HEK293 (cell line): ENCODE data around the gene TSPAN10.
A peak's percentile ranks its signal among the peaks of the same experiment; 100 is the strongest.

Experiments
- EGR2 ChIP-seq: fragments of 450-650 bp; formaldehyde crosslinking; IDR thresholded peaks from 2 replicates; pipeline ENCODE4 v1.5.1; 2016; ENCODE audit warnings: low read depth, missing biosample characterization, missing genetic modification characterization
- GLIS1 ChIP-seq: fragments of 450-650 bp; formaldehyde crosslinking; IDR thresholded peaks from 2 replicates; pipeline ENCODE4 v1.5.1; 2016; ENCODE audit warnings: missing biosample characterization, missing genetic modification characterization
- MZF1 ChIP-seq: fragments of 450-650 bp; formaldehyde crosslinking; IDR thresholded peaks from 2 replicates; pipeline ENCODE4 v1.5.1; 2017; ENCODE audit warnings: missing biosample characterization, missing genetic modification characterization, borderline replicate concordance
- OVOL3 ChIP-seq: fragments of 450-650 bp; formaldehyde crosslinking; IDR thresholded peaks from 2 replicates; pipeline ENCODE4 v1.5.1; 2016; ENCODE audit warnings: missing biosample characterization, missing genetic modification characterization
- SCRT2 ChIP-seq: fragments of 450-650 bp; formaldehyde crosslinking; IDR thresholded peaks from 2 replicates; pipeline ENCODE4 v1.5.1; 2016; ENCODE audit warnings: missing biosample characterization, missing genetic modification characterization
- ZBTB17 ChIP-seq: fragments of 450-650 bp; formaldehyde crosslinking; IDR thresholded peaks from 2 replicates; pipeline ENCODE4 v1.5.1; 2016; ENCODE audit warnings: missing biosample characterization, missing genetic modification characterization
- ZNF121 ChIP-seq: fragments of 450-650 bp; formaldehyde crosslinking; IDR thresholded peaks from 2 replicates; pipeline ENCODE4 v1.5.1; 2016; ENCODE audit warnings: missing biosample characterization, missing genetic modification characterization
- ZNF157 ChIP-seq: fragments of 450-650 bp; formaldehyde crosslinking; IDR thresholded peaks from 2 replicates; pipeline ENCODE4 v1.5.1; 2016; ENCODE audit warnings: missing biosample characterization, missing genetic modification characterization
- ZNF174 ChIP-seq: fragments of 450-650 bp; formaldehyde crosslinking; IDR thresholded peaks from 2 replicates; pipeline ENCODE4 v1.5.0; 2017; ENCODE audit warnings: missing biosample characterization, mild to moderate bottlenecking, missing genetic modification characterization
- ZNF2 ChIP-seq: fragments of 450-650 bp; formaldehyde crosslinking; IDR thresholded peaks from 2 replicates; pipeline ENCODE4 v1.5.1; 2016; ENCODE audit warnings: missing biosample characterization, missing genetic modification characterization
- ZNF202 ChIP-seq: fragments of 450-650 bp; formaldehyde crosslinking; IDR thresholded peaks from 2 replicates; pipeline ENCODE4 v1.5.1; 2016; ENCODE audit warnings: missing biosample characterization, missing genetic modification characterization, borderline replicate concordance
- ZNF223 ChIP-seq: fragments of 450-650 bp; formaldehyde crosslinking; IDR thresholded peaks from 2 replicates; pipeline ENCODE4 v1.5.1; 2016; ENCODE audit warnings: missing biosample characterization, missing genetic modification characterization
- ZNF292 ChIP-seq: fragments of 450-650 bp; formaldehyde crosslinking; IDR thresholded peaks from 2 replicates; pipeline ENCODE4 v1.5.1; 2016; ENCODE audit warnings: low read depth, missing biosample characterization, missing genetic modification characterization, borderline replicate concordance
- ZNF324 ChIP-seq: fragments of 450-650 bp; formaldehyde crosslinking; IDR thresholded peaks from 2 replicates; pipeline ENCODE4 v1.5.1; 2016; ENCODE audit warnings: missing biosample characterization, missing genetic modification characterization
- ZNF433 ChIP-seq: fragments of 450-650 bp; formaldehyde crosslinking; IDR thresholded peaks from 2 replicates; pipeline ENCODE4 v1.5.1; 2016; ENCODE audit warnings: missing biosample characterization, missing genetic modification characterization, low read depth
- ZNF510 ChIP-seq: fragments of 450-650 bp; formaldehyde crosslinking; IDR thresholded peaks from 2 replicates; pipeline ENCODE4 v1.5.1; 2018; ENCODE audit warnings: mild to moderate bottlenecking, missing genetic modification characterization, missing biosample characterization; ENCODE audit not compliant: insufficient replicate concordance
- ZNF514 ChIP-seq: fragments of 450-650 bp; formaldehyde crosslinking; IDR thresholded peaks from 2 replicates; pipeline ENCODE4 v1.5.1; 2016; ENCODE audit warnings: missing biosample characterization, missing genetic modification characterization
- ZNF521 ChIP-seq: fragments of 450-650 bp; formaldehyde crosslinking; IDR thresholded peaks from 2 replicates; pipeline ENCODE4 v1.5.1; 2017; ENCODE audit warnings: missing biosample characterization, mild to moderate bottlenecking, missing genetic modification characterization
- ZNF629 ChIP-seq: fragments of 450-650 bp; formaldehyde crosslinking; IDR thresholded peaks from 2 replicates; pipeline ENCODE4 v1.5.1; 2017; ENCODE audit warnings: missing biosample characterization, missing genetic modification characterization
- ZNF707 ChIP-seq: fragments of 450-650 bp; formaldehyde crosslinking; IDR thresholded peaks from 2 replicates; pipeline ENCODE4 v1.5.1; 2016; ENCODE audit warnings: missing biosample characterization, missing genetic modification characterization
- ZNF843 ChIP-seq: fragments of 450-650 bp; formaldehyde crosslinking; IDR thresholded peaks from 2 replicates; pipeline ENCODE4 v1.5.1; 2016; ENCODE audit warnings: missing biosample characterization, missing genetic modification characterization
- TF ChIP-seq, protein P1 (sequence below): fragments of 450-650 bp; formaldehyde crosslinking; IDR thresholded peaks from 2 replicates; pipeline ENCODE4 v1.5.1; 2016; ENCODE audit warnings: missing biosample characterization, missing genetic modification characterization, borderline replicate concordance
- TF ChIP-seq, protein P2 (sequence below): fragments of 450-650 bp; formaldehyde crosslinking; IDR thresholded peaks from 2 replicates; pipeline ENCODE4 v1.5.1; 2016; ENCODE audit warnings: missing biosample characterization, missing genetic modification characterization
- TF ChIP-seq, protein P3 (sequence below): fragments of 450-650 bp; formaldehyde crosslinking; IDR thresholded peaks from 2 replicates; pipeline ENCODE4 v1.5.1; 2016; ENCODE audit warnings: missing biosample characterization, missing genetic modification characterization
- TF ChIP-seq, protein P4 (sequence below): fragments of 450-650 bp; formaldehyde crosslinking; IDR thresholded peaks from 2 replicates; pipeline ENCODE4 v1.5.1; 2017; ENCODE audit warnings: missing biosample characterization, missing genetic modification characterization
- TF ChIP-seq, protein P5 (sequence below): fragments of 450-650 bp; formaldehyde crosslinking; optimal IDR thresholded peaks from 2 replicates; pipeline ENCODE3; 2016; ENCODE audit warnings: missing biosample characterization, mild to moderate bottlenecking, missing genetic modification characterization
- TF ChIP-seq, protein P6 (sequence below): fragments of 450-650 bp; formaldehyde crosslinking; IDR thresholded peaks from 2 replicates; pipeline ENCODE4 v1.5.1; 2017; ENCODE audit warnings: missing biosample characterization, missing genetic modification characterization

Gene TSPAN10

DNA sequence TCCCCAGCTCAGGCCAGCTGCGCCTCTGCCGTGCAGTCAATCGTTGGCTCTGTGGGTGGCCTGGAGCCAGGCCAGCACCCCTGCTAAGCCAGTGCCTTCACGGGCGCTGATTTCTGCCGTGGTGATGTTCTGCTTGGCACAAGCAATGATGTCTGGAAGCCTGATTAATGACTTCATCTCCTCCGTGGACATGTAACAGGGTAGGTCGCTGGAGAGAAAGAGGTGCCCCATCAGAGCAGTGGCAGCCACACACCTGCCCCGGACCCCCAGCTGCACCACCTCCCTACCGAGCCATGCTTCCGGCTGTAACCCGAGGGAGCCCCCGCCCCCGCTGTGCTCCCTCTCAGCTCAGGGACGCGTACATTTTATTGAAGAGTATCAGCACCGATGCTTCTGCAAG, 44.7 kb downstream of the TSPAN10 start (continued):
- no peak for TF ChIP-seq ZNF521 (tag by site-specific recombination)
- TF ChIP-seq ZNF2 (tag by site-specific recombination) = no peak
- no peak for TF ChIP-seq ZNF202
- TF ChIP-seq, protein P1, sequence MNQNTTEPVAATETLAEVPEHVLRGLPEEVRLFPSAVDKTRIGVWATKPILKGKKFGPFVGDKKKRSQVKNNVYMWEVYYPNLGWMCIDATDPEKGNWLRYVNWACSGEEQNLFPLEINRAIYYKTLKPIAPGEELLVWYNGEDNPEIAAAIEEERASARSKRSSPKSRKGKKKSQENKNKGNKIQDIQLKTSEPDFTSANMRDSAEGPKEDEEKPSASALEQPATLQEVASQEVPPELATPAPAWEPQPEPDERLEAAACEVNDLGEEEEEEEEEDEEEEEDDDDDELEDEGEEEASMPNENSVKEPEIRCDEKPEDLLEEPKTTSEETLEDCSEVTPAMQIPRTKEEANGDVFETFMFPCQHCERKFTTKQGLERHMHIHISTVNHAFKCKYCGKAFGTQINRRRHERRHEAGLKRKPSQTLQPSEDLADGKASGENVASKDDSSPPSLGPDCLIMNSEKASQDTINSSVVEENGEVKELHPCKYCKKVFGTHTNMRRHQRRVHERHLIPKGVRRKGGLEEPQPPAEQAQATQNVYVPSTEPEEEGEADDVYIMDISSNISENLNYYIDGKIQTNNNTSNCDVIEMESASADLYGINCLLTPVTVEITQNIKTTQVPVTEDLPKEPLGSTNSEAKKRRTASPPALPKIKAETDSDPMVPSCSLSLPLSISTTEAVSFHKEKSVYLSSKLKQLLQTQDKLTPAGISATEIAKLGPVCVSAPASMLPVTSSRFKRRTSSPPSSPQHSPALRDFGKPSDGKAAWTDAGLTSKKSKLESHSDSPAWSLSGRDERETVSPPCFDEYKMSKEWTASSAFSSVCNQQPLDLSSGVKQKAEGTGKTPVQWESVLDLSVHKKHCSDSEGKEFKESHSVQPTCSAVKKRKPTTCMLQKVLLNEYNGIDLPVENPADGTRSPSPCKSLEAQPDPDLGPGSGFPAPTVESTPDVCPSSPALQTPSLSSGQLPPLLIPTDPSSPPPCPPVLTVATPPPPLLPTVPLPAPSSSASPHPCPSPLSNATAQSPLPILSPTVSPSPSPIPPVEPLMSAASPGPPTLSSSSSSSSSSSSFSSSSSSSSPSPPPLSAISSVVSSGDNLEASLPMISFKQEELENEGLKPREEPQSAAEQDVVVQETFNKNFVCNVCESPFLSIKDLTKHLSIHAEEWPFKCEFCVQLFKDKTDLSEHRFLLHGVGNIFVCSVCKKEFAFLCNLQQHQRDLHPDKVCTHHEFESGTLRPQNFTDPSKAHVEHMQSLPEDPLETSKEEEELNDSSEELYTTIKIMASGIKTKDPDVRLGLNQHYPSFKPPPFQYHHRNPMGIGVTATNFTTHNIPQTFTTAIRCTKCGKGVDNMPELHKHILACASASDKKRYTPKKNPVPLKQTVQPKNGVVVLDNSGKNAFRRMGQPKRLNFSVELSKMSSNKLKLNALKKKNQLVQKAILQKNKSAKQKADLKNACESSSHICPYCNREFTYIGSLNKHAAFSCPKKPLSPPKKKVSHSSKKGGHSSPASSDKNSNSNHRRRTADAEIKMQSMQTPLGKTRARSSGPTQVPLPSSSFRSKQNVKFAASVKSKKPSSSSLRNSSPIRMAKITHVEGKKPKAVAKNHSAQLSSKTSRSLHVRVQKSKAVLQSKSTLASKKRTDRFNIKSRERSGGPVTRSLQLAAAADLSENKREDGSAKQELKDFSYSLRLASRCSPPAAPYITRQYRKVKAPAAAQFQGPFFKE (tag by site-specific recombination) = no peak
- no peak for TF ChIP-seq ZNF514 (tag by site-specific recombination)
- TF ChIP-seq ZNF433 (tag by site-specific recombination) = no peak
- TF ChIP-seq, protein P2, sequence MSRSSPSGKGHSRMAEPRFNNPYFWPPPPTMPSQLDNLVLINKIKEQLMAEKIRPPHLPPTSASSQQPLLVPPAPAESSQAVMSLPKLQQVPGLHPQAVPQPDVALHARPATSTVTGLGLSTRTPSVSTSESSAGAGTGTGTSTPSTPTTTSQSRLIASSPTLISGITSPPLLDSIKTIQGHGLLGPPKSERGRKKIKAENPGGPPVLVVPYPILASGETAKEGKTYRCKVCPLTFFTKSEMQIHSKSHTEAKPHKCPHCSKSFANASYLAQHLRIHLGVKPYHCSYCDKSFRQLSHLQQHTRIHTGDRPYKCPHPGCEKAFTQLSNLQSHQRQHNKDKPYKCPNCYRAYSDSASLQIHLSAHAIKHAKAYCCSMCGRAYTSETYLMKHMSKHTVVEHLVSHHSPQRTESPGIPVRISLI (tag by site-specific recombination) = no peak
- TF ChIP-seq ZNF292 (tag by site-specific recombination) = no peak
- TF ChIP-seq ZBTB17 (tag by site-specific recombination) = peak; percentile 43
- TF ChIP-seq SCRT2 (tag by site-specific recombination) = no peak
- no peak for TF ChIP-seq ZNF121 (tag by site-specific recombination)
- no peak for TF ChIP-seq ZNF324 (tag by site-specific recombination)
- TF ChIP-seq GLIS1 (tag by site-specific recombination) = peak; percentile 99
- TF ChIP-seq ZNF174 (tag by site-specific recombination) = no peak
- 0 out of 2 replicates have a peak, but pooled peaks have one; percentile 42 for TF ChIP-seq ZNF629 (tag by site-specific recombination)
- TF ChIP-seq ZNF223 = no peak
- TF ChIP-seq EGR2 (tag by site-specific recombination) = 0 out of 2 replicates have a peak, but pooled peaks have one; percentile 29
- TF ChIP-seq, protein P3, sequence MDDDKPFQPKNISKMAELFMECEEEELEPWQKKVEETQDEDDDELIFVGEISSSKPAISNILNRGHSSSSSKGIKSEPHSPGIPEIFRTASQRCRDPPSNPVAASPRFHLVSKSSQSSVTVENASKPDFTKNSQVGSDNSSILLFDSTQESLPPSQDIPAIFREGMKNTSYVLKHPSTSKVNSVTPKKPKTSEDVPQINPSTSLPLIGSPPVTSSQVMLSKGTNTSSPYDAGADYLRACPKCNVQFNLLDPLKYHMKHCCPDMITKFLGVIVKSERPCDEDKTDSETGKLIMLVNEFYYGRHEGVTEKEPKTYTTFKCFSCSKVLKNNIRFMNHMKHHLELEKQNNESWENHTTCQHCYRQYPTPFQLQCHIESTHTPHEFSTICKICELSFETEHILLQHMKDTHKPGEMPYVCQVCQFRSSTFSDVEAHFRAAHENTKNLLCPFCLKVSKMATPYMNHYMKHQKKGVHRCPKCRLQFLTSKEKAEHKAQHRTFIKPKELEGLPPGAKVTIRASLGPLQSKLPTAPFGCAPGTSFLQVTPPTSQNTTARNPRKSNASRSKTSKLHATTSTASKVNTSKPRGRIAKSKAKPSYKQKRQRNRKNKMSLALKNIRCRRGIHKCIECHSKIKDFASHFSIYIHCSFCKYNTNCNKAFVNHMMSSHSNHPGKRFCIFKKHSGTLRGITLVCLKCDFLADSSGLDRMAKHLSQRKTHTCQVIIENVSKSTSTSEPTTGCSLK (tag by site-specific recombination) = no peak
- no peak for TF ChIP-seq MZF1 (tag by site-specific recombination)
- TF ChIP-seq, protein P4, sequence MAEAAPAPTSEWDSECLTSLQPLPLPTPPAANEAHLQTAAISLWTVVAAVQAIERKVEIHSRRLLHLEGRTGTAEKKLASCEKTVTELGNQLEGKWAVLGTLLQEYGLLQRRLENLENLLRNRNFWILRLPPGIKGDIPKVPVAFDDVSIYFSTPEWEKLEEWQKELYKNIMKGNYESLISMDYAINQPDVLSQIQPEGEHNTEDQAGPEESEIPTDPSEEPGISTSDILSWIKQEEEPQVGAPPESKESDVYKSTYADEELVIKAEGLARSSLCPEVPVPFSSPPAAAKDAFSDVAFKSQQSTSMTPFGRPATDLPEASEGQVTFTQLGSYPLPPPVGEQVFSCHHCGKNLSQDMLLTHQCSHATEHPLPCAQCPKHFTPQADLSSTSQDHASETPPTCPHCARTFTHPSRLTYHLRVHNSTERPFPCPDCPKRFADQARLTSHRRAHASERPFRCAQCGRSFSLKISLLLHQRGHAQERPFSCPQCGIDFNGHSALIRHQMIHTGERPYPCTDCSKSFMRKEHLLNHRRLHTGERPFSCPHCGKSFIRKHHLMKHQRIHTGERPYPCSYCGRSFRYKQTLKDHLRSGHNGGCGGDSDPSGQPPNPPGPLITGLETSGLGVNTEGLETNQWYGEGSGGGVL (tag by site-specific recombination) = no peak
- TF ChIP-seq, protein P5, sequence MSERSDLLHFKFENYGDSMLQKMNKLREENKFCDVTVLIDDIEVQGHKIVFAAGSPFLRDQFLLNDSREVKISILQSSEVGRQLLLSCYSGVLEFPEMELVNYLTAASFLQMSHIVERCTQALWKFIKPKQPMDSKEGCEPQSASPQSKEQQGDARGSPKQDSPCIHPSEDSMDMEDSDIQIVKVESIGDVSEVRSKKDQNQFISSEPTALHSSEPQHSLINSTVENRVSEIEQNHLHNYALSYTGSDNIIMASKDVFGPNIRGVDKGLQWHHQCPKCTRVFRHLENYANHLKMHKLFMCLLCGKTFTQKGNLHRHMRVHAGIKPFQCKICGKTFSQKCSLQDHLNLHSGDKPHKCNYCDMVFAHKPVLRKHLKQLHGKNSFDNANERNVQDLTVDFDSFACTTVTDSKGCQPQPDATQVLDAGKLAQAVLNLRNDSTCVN (tag by site-specific recombination) = peak; percentile 22
- no peak for TF ChIP-seq ZNF707
- no peak for TF ChIP-seq OVOL3 (tag by site-specific recombination)
- TF ChIP-seq ZNF510 = no peak
- TF ChIP-seq ZNF157 (tag by site-specific recombination) = no peak
- TF ChIP-seq ZNF843 (tag by site-specific recombination) = no peak
- TF ChIP-seq, protein P6, sequence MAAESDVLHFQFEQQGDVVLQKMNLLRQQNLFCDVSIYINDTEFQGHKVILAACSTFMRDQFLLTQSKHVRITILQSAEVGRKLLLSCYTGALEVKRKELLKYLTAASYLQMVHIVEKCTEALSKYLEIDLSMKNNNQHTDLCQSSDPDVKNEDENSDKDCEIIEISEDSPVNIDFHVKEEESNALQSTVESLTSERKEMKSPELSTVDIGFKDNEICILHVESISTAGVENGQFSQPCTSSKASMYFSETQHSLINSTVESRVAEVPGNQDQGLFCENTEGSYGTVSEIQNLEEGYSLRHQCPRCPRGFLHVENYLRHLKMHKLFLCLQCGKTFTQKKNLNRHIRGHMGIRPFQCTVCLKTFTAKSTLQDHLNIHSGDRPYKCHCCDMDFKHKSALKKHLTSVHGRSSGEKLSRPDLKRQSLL (tag by site-specific recombination) = no peak
